Measurements from ENCODE around the gene ACSM2A. TPM values are rescaled to one million over a fixed set of nuclear protein-coding genes. Genes with fewer than 3 reads are reported as not detected.

ACSM2A gene
- total and polyA plus RNA-seq, 9 of the 15 experiments (the other 6 are each of a cell fraction or from before 2014, with no cell fraction given), result 0.09 TPM; not detected in 8

- H3K9ac ChIP-seq (ENCODE audit: insufficient read depth in 1 of 2, low read depth in 2 of 2, low read length in 2 of 2), result no peak overlapping the region
- no peak overlapping the region for H3K4me3 ChIP-seq
- no peak overlapping the region for H3K27ac ChIP-seq (ENCODE audit: extremely low read depth, low read depth, low read length)
- ChIA-PET CTCF (ENCODE audit: low intra/inter-chr PET ratio) (no interaction called here), POLR2A (no interaction called here)
- H3K36me3 ChIP-seq (ENCODE audit: control insufficient read depth, insufficient read depth, low read length), result no peaks in the 10 kb centered on the region
- H3K4me1 ChIP-seq (replicated peaks in 1 of 2; ENCODE audit: control insufficient read depth in 2 of 2, insufficient read depth in 2 of 2, low read length in 2 of 2), result no peaks in the 10 kb centered on the region
- H3K79me2 ChIP-seq (ENCODE audit: control insufficient read depth, insufficient read depth, low read length), result no peaks in the 10 kb centered on the region
- intact Hi-C loops (cut with micrococcal nuclease) (no loop called here), in situ Hi-C loops (cut with MboI) (no loop called here)
- WGBS (ENCODE audit: insufficient coverage, low coverage, missing lambda C conversion rate), result 0% methylated on average over 3 of the region's 3 CpGs
- no peak for ATAC-seq
- no TSS peak for BruUV-seq (replicated peaks)
- TF ChIP-seq BHLHE40 (IDR thresholded peaks at IDR 0.05; ENCODE audit: low read length) (no peak), C11orf30 (IDR thresholded peaks at IDR 0.05; ENCODE audit: low read depth) (0 out of 2 replicates have a peak, but pooled peaks have one; percentile 23), ZNF316 (IDR thresholded peaks at IDR 0.05) (peak; percentile 45), ZNF253 (CRISPR knock-in tag; conservative IDR thresholded peaks at IDR 0.05) (no peak), ARID4B (CRISPR knock-in tag; IDR thresholded peaks at IDR 0.05) (no peak)
- no peak for DNase-seq (ENCODE audit: extremely low read depth in 1 of 4, low spot score in 3 of 4)
- no peaks in the 10 kb centered on the region for H4K20me1 ChIP-seq (replicated peaks; ENCODE audit: control insufficient read depth, insufficient read depth, low read length)
- no peaks in the 10 kb centered on the region for H3K9me1 ChIP-seq (ENCODE audit: control insufficient read depth, insufficient read depth, low read length)
- no peaks in the 10 kb centered on the region for H3K27me3 ChIP-seq (ENCODE audit: control insufficient read depth in 2 of 2, insufficient read depth in 2 of 2, low read length in 2 of 2)
- FAIRE-seq, result no peak
- no peak overlapping the region for H2AFZ ChIP-seq (ENCODE audit: low read depth, low read length)
- no peak overlapping the region for H3K4me2 ChIP-seq (ENCODE audit: insufficient read depth, low read length)
- H3K9me3 ChIP-seq (replicated peaks; ENCODE audit: control insufficient read depth, insufficient read depth, low read depth, low read length), result no peaks in the 10 kb centered on the region
These were observed 67.9 kb downstream of the ACSM2A start for GRCh38 chr16:20519231-20519630.

Measured in K562 (cell line).